Lower leg skin (tissue), 4 donors: Measurements from ENCODE around the gene GIMAP6. TPM values are rescaled to one million over a fixed set of nuclear protein-coding genes. Genes with fewer than 3 reads are reported as not detected.
"Not testable (repeated sequence)": the region's sequence is repeated elsewhere in the genome, so short reads cannot be mapped to it uniquely, and the experiment has no call there.

ENCODE experiments used
- DNase-seq, 2 donors: peaks; one replicate each; pipeline ENCODE4 v3.0.0-alpha.2; 2019; ENCODE audit warnings: low spot score in 2 of 2
- H3K4me3 ChIP-seq: fragments of 200-600 bp; sonication (generic); 2 replicates; pipeline ENCODE4 v1.5.1; 2017; ENCODE audit warnings: mild to moderate bottlenecking, low read depth; ENCODE audit not compliant: poor library complexity, severe bottlenecking
- POLR2A ChIP-seq, 2 donors: fragments of 450-650 bp; IDR thresholded peaks; one replicate each; pipeline ENCODE4 v1.6.1; 2016 to 2017; ENCODE audit warnings: antibody characterized with exemption in 2 of 2, mild to moderate bottlenecking in 1 of 2, moderate library complexity in 1 of 2
- WGBS, 2 donors: methylation state at CpG; one replicate each; pipeline ENCODE4 v1.1.5; 2018; 5-methylcytosine and 5-hydroxymethylcytosine counted together
- intact Hi-C: fragments of 100-400 bp; cut with DNase I; formaldehyde crosslinking; loops from one replicate; pipeline ENCODE4 v1.15.0; 2023; ENCODE audit warnings: low total_unique reads
- total RNA-seq, 4 donors: library from RNA; depleted of rRNA; stranded (reverse); fragments of >200 nt; gene quantifications; one replicate each; pipeline ENCODE4 v1.1.0, GENCODE V29; 2016
- TF ChIP-seq, protein P1 (sequence below), 3 donors: fragments of 450-650 bp; IDR thresholded peaks; one replicate each; pipeline ENCODE4 v1.5.1; 2016; ENCODE audit warnings: antibody characterized with exemption in 3 of 3, mild to moderate bottlenecking in 3 of 3, moderate library complexity in 2 of 3

GIMAP6 gene
- total RNA-seq: 10 to 100 TPM in 2 of 4 donors, 1 to 10 TPM in 2; 3.6 to 23.6 (median 9.7) TPM

DNA sequence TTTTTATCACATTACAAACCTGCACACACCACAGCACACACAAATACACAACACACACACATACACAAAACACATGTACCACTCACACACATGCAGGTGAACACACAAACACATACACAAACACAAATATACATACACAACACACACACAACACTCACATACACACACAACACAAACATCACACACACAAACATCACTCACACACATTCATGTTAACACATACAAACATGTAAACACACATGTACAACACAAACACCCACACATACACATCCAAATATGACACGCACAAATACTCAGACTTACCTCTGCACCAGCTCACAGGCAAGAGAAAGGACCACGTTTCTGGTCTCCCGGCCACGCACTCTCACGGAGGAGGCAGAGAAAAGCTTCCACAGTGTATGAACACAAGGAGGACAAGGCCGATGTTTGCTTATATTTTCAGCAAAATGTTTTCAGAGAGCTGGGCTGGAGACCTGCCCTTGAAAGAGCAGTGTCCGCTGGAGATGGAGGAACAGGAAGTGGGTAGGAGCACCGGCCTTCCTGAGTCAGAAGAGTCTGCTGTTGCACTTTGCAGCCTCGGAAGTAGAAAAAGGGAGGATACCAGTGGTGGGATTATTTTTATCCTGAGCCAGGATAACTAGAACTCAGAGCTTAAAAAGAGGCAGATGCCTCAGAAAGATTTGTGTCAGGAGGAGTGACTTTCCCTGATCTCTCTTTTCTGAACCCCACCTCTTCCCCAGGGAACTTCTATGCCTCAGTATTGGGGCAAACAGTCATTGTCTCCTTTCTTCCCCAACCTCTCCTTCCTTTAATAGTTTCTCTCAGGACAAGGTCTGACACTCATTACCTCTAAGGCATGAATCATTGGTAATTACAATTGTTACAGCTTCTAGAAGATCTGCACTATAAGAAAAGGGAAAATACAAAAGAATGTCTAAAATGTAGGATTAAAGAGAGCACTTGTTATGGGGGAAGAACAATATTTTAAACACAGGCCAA is at the start of gene GIMAP6:
TSS of gene GIMAP6 (minus strand) at position 520 of the 999 bp plus-strand sequence. CDS start 2,243 bp downstream, outside the sequence.
- intact Hi-C loops: no loop called here
- DNase-seq: no peak
- no peak for TF ChIP-seq POLR2A (IDR thresholded peaks at IDR 0.05)
- TF ChIP-seq, protein P1, sequence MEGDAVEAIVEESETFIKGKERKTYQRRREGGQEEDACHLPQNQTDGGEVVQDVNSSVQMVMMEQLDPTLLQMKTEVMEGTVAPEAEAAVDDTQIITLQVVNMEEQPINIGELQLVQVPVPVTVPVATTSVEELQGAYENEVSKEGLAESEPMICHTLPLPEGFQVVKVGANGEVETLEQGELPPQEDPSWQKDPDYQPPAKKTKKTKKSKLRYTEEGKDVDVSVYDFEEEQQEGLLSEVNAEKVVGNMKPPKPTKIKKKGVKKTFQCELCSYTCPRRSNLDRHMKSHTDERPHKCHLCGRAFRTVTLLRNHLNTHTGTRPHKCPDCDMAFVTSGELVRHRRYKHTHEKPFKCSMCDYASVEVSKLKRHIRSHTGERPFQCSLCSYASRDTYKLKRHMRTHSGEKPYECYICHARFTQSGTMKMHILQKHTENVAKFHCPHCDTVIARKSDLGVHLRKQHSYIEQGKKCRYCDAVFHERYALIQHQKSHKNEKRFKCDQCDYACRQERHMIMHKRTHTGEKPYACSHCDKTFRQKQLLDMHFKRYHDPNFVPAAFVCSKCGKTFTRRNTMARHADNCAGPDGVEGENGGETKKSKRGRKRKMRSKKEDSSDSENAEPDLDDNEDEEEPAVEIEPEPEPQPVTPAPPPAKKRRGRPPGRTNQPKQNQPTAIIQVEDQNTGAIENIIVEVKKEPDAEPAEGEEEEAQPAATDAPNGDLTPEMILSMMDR (IDR thresholded peaks at IDR 0.05): no peak
- 57 to 63% methylated on average over 9 of the region's 9 CpGs for WGBS, 2 donors
- H3K4me3 ChIP-seq: peak within 1 kb of the TSS; percentile 9

DNA sequence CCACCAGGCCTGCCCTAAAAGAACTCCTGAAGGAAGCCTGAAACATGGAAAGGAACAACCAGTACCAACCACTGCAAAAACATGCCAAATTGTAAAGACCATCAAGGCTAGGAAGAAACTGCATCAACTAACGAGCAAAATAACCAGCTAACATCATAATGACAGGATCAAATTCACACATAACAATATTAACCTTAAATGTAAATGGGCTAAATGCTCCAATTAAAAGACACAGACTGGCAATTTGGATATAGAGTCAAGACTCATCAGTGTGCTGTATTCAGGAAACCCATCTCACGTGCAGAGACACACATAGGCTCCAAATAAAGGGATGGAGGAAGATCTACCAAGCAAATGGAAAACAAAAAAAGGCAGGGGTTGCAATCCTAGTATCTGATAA is 48.2 kb upstream of the GIMAP6 start:
- H3K4me3 ChIP-seq, DNase-seq, intact Hi-C loops: not testable (repeated sequence)
- WGBS, 2 donors: 87 to 89% methylated on average over 2 of the region's 2 CpGs

DNA sequence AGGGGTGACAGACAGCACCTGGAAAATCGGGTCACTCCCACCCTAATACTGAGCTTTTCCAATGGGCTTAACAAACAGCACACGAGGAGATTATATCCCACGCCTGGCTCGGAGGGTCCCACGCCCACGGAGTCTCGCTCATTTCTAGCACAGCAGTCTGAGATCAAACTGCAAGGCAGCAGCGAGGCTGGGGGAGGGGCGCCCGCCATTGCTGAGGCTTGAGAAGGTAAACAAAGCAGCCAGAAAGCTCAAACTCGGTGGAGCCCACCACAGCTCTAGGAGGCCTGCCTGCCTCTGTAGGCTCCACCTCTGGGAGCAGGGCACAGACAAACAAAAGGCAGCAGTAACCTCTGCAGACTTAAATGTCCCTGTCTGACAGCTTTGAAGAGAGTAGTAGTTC is 46.4 kb upstream of the GIMAP6 start:
- WGBS, 2 donors: 90 to 91% methylated on average over 11 of the region's 11 CpGs
- H3K4me3 ChIP-seq, DNase-seq, intact Hi-C loops: not testable (repeated sequence)

DNA sequence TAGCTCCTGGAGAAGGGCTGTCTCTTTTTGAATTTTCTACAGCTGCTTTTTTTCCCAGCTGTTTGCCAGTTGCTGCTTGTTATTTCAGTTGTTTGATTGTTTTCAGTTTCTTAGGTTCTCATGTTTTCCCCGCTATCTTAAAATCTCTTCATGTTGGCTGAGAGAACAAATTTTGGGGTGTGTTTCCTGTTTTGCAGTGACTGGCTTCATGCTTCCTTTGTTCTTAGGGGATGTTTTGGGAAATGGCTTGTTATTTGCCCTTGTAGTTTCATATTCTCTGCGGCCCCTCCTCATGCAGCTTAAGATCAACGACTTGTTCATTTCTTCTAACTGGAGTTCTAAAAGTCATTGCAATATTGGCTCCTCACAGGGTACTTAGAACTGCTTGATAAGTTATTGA is 44.7 kb upstream of the GIMAP6 start:
- 8 to 14% methylated on average over 3 of the region's 3 CpGs for WGBS, 2 donors
- intact Hi-C loops, DNase-seq, H3K4me3 ChIP-seq: not testable (repeated sequence)

DNA sequence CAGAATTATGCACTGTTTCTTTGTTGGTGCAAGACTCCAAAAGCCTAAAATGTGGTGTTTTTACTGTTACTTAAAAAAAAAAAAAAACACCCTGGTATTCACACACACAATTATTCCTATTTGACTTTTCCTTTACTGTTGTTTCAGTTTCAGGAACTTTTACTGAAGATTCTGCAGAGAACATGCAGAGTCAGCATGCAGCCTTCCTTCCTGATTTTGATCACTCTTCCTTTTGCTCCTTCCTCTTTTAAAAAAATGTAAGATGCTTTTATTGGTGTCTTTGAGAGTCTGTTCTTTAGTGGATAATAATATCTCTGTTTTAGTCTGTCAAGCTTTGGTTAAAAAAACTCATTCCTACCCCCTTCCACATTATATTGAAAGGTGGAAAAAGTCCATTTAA is 44.1 kb upstream of the GIMAP6 start:
- H3K4me3 ChIP-seq, intact Hi-C loops, DNase-seq: not testable (repeated sequence)

DNA sequence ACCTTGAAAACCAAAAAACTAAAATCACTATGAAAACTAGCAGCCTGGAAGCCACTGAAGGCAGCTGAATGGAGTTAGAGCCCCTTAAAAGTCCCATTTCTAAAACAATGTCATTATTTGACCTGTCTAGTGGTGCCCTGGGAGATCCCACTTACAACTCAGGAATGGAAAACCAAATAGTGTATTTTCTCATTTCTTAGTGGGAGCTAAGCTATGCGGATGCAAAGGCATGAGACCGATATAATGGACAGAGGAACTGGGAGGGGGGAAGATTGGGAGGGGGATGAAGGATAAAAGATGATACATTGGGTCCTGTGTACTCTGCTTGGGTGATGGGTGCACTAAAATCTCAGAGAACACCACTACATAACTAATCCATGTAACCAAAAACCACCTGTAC is 43.5 kb upstream of the GIMAP6 start:
- intact Hi-C loops: no loop called here
- no peak for DNase-seq
- 72 to 73% methylated on average over 2 of the region's 2 CpGs for WGBS, 2 donors
- H3K4me3 ChIP-seq: no peak overlapping the region
- TF ChIP-seq, protein P1 (IDR thresholded peaks at IDR 0.05): no peak
- no peak for TF ChIP-seq POLR2A (IDR thresholded peaks at IDR 0.05)

DNA sequence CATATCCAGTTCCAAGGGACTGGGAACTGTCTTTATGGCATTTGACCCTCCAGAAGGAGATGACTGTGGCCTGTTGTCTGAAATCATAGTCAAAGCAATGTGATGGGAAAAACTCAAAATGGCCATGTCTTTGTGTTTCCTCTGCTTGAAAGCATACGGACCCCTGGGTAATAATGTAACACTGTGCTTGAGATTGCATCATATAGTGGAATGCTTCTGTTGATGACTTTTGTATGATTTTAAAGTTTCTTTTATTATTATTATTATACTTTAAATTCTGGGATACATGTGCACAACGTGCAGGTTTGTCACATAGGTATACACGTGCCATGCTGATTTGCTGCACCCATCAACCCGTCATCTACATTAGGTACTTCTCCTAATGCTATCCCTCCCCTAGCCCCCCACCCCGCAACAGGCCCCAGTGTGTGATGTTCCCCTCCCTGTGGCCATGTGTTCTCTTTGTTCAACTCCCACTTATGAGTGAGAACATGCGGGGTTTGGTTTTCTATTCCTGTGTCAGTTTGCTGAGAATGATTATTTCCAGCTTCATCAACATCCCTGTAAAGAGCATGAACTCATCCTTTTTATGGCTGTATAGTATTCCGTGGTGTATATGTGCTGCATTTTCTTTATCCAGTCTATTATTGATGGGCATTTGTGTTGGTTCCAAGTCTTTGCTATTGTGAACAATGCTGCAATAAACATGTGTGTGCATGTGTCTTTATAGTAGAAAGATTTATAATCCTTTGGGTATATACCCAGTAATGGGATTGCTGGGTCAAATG is 39.8 kb upstream of the GIMAP6 start:
- DNase-seq, intact Hi-C loops, H3K4me3 ChIP-seq: not testable (repeated sequence)
- WGBS, 2 donors: 88 to 92% methylated on average over 7 of the region's 7 CpGs

DNA sequence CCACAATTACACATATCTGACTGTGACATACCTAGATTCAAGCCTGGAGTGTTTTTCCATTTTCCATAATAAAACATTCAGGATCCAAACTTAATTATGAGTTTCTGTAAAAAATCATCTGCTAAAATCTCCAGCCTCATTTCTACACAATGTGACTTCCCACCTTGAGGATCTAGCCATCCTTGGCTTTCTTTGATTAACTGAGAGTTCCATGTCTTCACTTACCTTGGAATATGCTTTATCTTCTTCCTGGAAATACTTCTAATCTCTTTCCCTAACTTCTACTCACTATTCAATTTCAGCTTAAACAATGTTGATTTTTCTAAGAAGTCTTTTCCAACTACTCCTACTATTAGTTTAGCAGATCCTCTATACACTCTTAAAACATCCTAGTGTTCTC is 36.8 kb upstream of the GIMAP6 start:
- no peak for TF ChIP-seq POLR2A (IDR thresholded peaks at IDR 0.05)
- TF ChIP-seq, protein P1 (IDR thresholded peaks at IDR 0.05): no peak
- DNase-seq: no peak
- H3K4me3 ChIP-seq: no peak overlapping the region
- intact Hi-C loops: no loop called here
